Hepatocyte (in vitro differentiated cells): ENCODE measurements around the gene CFAP410.

Source experiments
- CTCF ChIP-seq: fragments of 200-600 bp; sonication (generic); IDR thresholded peaks from 2 replicates; pipeline ENCODE4 v1.5.1; 2016; ENCODE audit warnings: antibody characterized with exemption, mild to moderate bottlenecking; ENCODE audit not compliant: poor library complexity
- EZH2 ChIP-seq: fragments of 200-600 bp; sonication (generic); IDR thresholded peaks from 2 replicates; pipeline ENCODE4 v1.6.1; 2016; ENCODE audit warnings: antibody characterized with exemption, mild to moderate bottlenecking, borderline replicate concordance

GRCh38 chr21:44314128-44314527 is 25.1 kb downstream of the CFAP410 start:
- TF ChIP-seq CTCF: no peak
- no peak for TF ChIP-seq EZH2
